Vagina (tissue), 2 donors: ENCODE results near the gene RUSC2. TPM values are rescaled to one million over a fixed set of nuclear protein-coding genes. Genes with fewer than 3 reads are reported as not detected.
A peak's percentile ranks its signal among the peaks of the same experiment; 100 is the strongest.

Experiments used
- DNase-seq, 2 donors: peaks; one replicate each; pipeline ENCODE4 v3.0.0-alpha.2; 2017; ENCODE audit errors: extremely low spot score in 2 of 2
- H3K27ac ChIP-seq: fragments of 200-600 bp; sonication (generic); one replicate; pipeline ENCODE4 v1.5.1; 2019
- H3K27me3 ChIP-seq: fragments of 200-600 bp; sonication (generic); one replicate; pipeline ENCODE4 v1.5.1; 2019
- H3K36me3 ChIP-seq, 2 donors: fragments of 200-600 bp; sonication (generic); one replicate each; pipeline ENCODE4 v1.5.1; 2017 to 2019
- H3K4me1 ChIP-seq: fragments of 200-600 bp; sonication (generic); one replicate; pipeline ENCODE4 v1.5.1; 2019
- H3K4me3 ChIP-seq, 2 donors: fragments of 200-600 bp; sonication (generic); 1 replicate in 1 of 2; 2 replicates in 1 of 2; pipeline ENCODE4 v1.5.1; 2016 to 2019
- H3K9me3 ChIP-seq: fragments of 200-600 bp; sonication (generic); one replicate; pipeline ENCODE4 v1.5.1; 2019
- CTCF ChIP-seq, 3 experiments: fragments of 450-650 bp in 2 of 3; fragments of 200-600 bp in 1 of 3; sonication (generic) in 1 of 3; IDR thresholded peaks; one replicate each; pipeline ENCODE4 v1.5.1; 2017 to 2019; ENCODE audit warnings: antibody characterized with exemption in 3 of 3, mild to moderate bottlenecking in 2 of 3, moderate library complexity in 2 of 3
- POLR2A ChIP-seq, 2 donors: fragments of 450-650 bp; IDR thresholded peaks; one replicate each; pipeline ENCODE4 v1.6.1; 2017; ENCODE audit warnings: antibody characterized with exemption in 2 of 2, mild to moderate bottlenecking in 2 of 2, moderate library complexity in 2 of 2
- POLR2AphosphoS5 ChIP-seq, 2 donors: sonication (generic); formaldehyde crosslinking; IDR thresholded peaks; one replicate each; pipeline ENCODE4 v1.9.0; 2017; ENCODE audit warnings: antibody characterized with exemption in 2 of 2, mild to moderate bottlenecking in 2 of 2, low read depth in 1 of 2; ENCODE audit not compliant: insufficient read depth in 1 of 2
- intact Hi-C: fragments of 100-400 bp; cut with DNase I; formaldehyde crosslinking; loops from one replicate; pipeline ENCODE4 v1.15.1; 2023
- total RNA-seq: library from RNA; depleted of rRNA; stranded (reverse); fragments of >200 nt; gene quantifications from one replicate; pipeline ENCODE4 v1.2.3, GENCODE V29; 2016

The RUSC2 gene
- total RNA-seq, 1 donor from 2014 or later: 18.9 TPM

- no peaks in the 10 kb centered on the region for H3K9me3 ChIP-seq
- intact Hi-C loops: no loop called here
- H3K27ac ChIP-seq: peak overlapping the region; percentile 68
- no peaks in the 10 kb centered on the region for H3K27me3 ChIP-seq
- peaks cover 75% of the 10 kb centered on the region for H3K4me1 ChIP-seq
- H3K4me3 ChIP-seq: no peak overlapping the region
- H3K36me3 ChIP-seq: no peaks in the 10 kb centered on the region
- peak in 1 of 2 donors; percentile 29 for TF ChIP-seq POLR2AphosphoS5 (IDR thresholded peaks at IDR 0.05; ENCODE audit: insufficient read depth in 1 of 2, low read depth in 1 of 2)
- no peak for TF ChIP-seq POLR2A (IDR thresholded peaks at IDR 0.05)
- no peak for DNase-seq
Observed at GRCh38 chr9:35518225-35518821, 28.4 kb downstream of the RUSC2 start.

GRCh38 chr9:35518981-35519679 is 29.2 kb downstream of the RUSC2 start:
- Histone ChIP-seq H3K4me3 (no peak overlapping the region), H3K36me3 (no peaks in the 10 kb centered on the region), H3K27ac (peak overlapping the region; percentile 68), H3K4me1 (peaks cover 77% of the 10 kb centered on the region), H3K27me3 (no peaks in the 10 kb centered on the region), H3K9me3 (no peaks in the 10 kb centered on the region)
- intact Hi-C loops: no loop called here
- TF ChIP-seq POLR2A (IDR thresholded peaks at IDR 0.05) (no peak), CTCF (IDR thresholded peaks at IDR 0.05) (no peak), POLR2AphosphoS5 (IDR thresholded peaks at IDR 0.05; ENCODE audit: insufficient read depth in 1 of 2, low read depth in 1 of 2) (no peak)
- no peak for DNase-seq

GRCh38 chr9:35519692-35520363 is 29.9 kb downstream of the RUSC2 start:
- Histone ChIP-seq H3K27me3 (no peaks in the 10 kb centered on the region), H3K4me3 (no peak overlapping the region)
- intact Hi-C loops: no loop called here

GRCh38 chr9:35520364-35520710 is 30.4 kb downstream of the RUSC2 start:
- Histone ChIP-seq H3K27ac (peak overlapping the region; percentile 68), H3K4me1 (peaks cover 77% of the 10 kb centered on the region), H3K9me3 (no peaks in the 10 kb centered on the region), H3K36me3 (no peaks in the 10 kb centered on the region), H3K27me3 (no peaks in the 10 kb centered on the region), H3K4me3 (no peak overlapping the region)
- TF ChIP-seq CTCF (IDR thresholded peaks at IDR 0.05): no peak
- TF ChIP-seq POLR2AphosphoS5 (IDR thresholded peaks at IDR 0.05; ENCODE audit: insufficient read depth in 1 of 2, low read depth in 1 of 2): no peak
- no peak for TF ChIP-seq POLR2A (IDR thresholded peaks at IDR 0.05)
- no peak for DNase-seq
- intact Hi-C loops: no loop called here

More at GRCh38 chr9:35519692-35520363, 29.9 kb downstream of the RUSC2 start:
- DNase-seq: no peak
- TF ChIP-seq POLR2AphosphoS5 (IDR thresholded peaks at IDR 0.05; ENCODE audit: insufficient read depth in 1 of 2, low read depth in 1 of 2) (no peak), CTCF (IDR thresholded peaks at IDR 0.05) (no peak), POLR2A (IDR thresholded peaks at IDR 0.05) (no peak)
- Histone ChIP-seq H3K4me1 (peaks cover 77% of the 10 kb centered on the region), H3K9me3 (no peaks in the 10 kb centered on the region), H3K36me3 (no peaks in the 10 kb centered on the region), H3K27ac (peak overlapping the region; percentile 68)

GRCh38 chr9:35521708-35522107 is 31.8 kb downstream of the RUSC2 start:
- TF ChIP-seq POLR2AphosphoS5 (IDR thresholded peaks at IDR 0.05; ENCODE audit: insufficient read depth in 1 of 2, low read depth in 1 of 2) (no peak), POLR2A (IDR thresholded peaks at IDR 0.05) (no peak), CTCF (IDR thresholded peaks at IDR 0.05) (no peak)
- Histone ChIP-seq H3K4me3 (no peak overlapping the region), H3K27ac (peak overlapping the region; percentile 68), H3K4me1 (peaks cover 80% of the 10 kb centered on the region), H3K36me3 (no peaks in the 10 kb centered on the region), H3K9me3 (no peaks in the 10 kb centered on the region), H3K27me3 (no peaks in the 10 kb centered on the region)
- intact Hi-C loops: no loop called here
- DNase-seq: no peak
